ENCODE results near the gene APLP2. TPM values are rescaled to one million over a fixed set of nuclear protein-coding genes. Genes with fewer than 3 reads are reported as not detected.

The APLP2 gene
- total RNA-seq, 1 experiment from 2014 or later: 350 TPM

DNA sequence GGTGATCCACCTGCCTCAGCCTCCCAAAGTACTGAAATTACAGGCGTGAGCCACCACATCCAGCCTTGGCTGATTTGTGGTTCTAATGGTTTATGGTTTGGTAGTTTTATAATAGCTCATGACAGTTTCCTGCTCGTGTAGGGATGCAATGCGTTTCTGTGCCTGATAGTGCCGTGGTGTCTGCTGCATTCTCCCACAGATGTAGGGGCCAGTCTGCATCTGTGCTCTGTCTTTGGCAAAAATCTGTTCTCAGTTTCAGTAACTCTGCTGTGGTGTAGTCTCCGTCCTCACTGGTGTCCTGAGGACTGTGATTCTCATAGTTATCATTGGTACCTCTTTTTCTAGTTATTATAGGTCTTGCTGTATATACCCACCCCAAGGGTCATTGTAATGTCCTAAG lies 106.2 kb downstream of the APLP2 start:
- intact Hi-C loops (cut with micrococcal nuclease; ENCODE audit: unreplicated experiment): no loop called here
- Histone ChIP-seq H3K36me3 (ENCODE audit: low read depth) (0 out of 2 replicates have a peak, but pooled peaks cover 7% of the 10 kb centered on the region), H3K4me1 (replicated peaks; ENCODE audit: insufficient read depth) (peaks cover 30% of the 10 kb centered on the region), H3K4me3 (no peak overlapping the region), H3K79me2 (ENCODE audit: low read depth) (peaks cover 98% of the 10 kb centered on the region), H3F3A (ENCODE audit: insufficient read depth, low read depth) (peaks cover 12% of the 10 kb centered on the region; the same call in 1 of the 2 replicates), H3K4me2 (no peak overlapping the region), H3K27ac (no peak overlapping the region), H4K20me1 (ENCODE audit: insufficient read depth) (peaks cover 20% of the 10 kb centered on the region), H2AFZ (no peak overlapping the region), H3K9me3 (ENCODE audit: insufficient read depth, low read depth) (no peaks in the 10 kb centered on the region), H3K9me2 (ENCODE audit: insufficient read depth) (no peaks in the 10 kb centered on the region), H3K27me3 (ENCODE audit: insufficient read depth, low read depth) (no peaks in the 10 kb centered on the region)
- CTCF ChIA-PET: no interaction called here
- no peak for DNase-seq
- BruUV-seq (replicated peaks): no TSS peak
- POLR2A ChIA-PET (ENCODE audit: unreplicated experiment): no interaction called here
- TF ChIP-seq EZH2 (IDR thresholded peaks at IDR 0.05; ENCODE audit: low read depth) (no peak), CTCF (conservative IDR thresholded peaks at IDR 0.05) (no peak)

DNA sequence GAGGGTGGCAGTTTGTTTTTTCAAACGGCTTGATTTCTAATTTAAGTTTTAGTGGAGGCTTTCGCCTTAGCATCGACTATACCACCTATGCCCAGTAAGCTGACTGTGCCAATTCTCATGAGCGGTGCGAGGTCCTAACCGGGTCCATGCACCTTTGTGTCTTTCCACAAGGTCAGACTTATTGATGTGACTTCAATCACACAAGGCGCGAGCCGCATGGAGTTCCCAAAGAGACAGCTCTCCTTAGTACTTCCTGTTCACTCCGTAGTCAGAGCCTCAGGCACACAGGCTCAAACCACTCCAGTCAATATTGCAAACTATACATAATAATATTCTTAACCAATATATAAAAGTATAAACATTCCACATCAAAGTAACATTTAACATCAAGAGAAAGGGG lies 108.1 kb downstream of the APLP2 start:
- Histone ChIP-seq H3K4me2 (no peak overlapping the region), H2AFZ (no peak overlapping the region), H3K27ac (no peak overlapping the region), H3K27me3 (ENCODE audit: insufficient read depth, low read depth) (no peaks in the 10 kb centered on the region), H3F3A (ENCODE audit: insufficient read depth, low read depth) (peaks cover 30% of the 10 kb centered on the region), H3K4me3 (no peak overlapping the region), H3K36me3 (ENCODE audit: low read depth) (0 out of 2 replicates have a peak, but pooled peaks cover 7% of the 10 kb centered on the region), H4K20me1 (ENCODE audit: insufficient read depth) (peaks cover 28% of the 10 kb centered on the region), H3K79me2 (ENCODE audit: low read depth) (peaks cover 97% of the 10 kb centered on the region), H3K9me2 (ENCODE audit: insufficient read depth) (no peaks in the 10 kb centered on the region), H3K4me1 (replicated peaks; ENCODE audit: insufficient read depth) (peaks cover 46% of the 10 kb centered on the region), H3K9me3 (ENCODE audit: insufficient read depth, low read depth) (no peaks in the 10 kb centered on the region)
- DNase-seq: no peak
- CTCF ChIA-PET: no interaction called here
- intact Hi-C loops (cut with micrococcal nuclease; ENCODE audit: unreplicated experiment): loop anchor here (2.0 kb wide), 1 partner anchor 31 kb away; no protein-coding TSS in a partner anchor
- POLR2A ChIA-PET (ENCODE audit: unreplicated experiment): no interaction called here
- TF ChIP-seq CTCF (conservative IDR thresholded peaks at IDR 0.05): no peak
- no peak for TF ChIP-seq EZH2 (IDR thresholded peaks at IDR 0.05; ENCODE audit: low read depth)
- no TSS peak for BruUV-seq (replicated peaks)

DNA sequence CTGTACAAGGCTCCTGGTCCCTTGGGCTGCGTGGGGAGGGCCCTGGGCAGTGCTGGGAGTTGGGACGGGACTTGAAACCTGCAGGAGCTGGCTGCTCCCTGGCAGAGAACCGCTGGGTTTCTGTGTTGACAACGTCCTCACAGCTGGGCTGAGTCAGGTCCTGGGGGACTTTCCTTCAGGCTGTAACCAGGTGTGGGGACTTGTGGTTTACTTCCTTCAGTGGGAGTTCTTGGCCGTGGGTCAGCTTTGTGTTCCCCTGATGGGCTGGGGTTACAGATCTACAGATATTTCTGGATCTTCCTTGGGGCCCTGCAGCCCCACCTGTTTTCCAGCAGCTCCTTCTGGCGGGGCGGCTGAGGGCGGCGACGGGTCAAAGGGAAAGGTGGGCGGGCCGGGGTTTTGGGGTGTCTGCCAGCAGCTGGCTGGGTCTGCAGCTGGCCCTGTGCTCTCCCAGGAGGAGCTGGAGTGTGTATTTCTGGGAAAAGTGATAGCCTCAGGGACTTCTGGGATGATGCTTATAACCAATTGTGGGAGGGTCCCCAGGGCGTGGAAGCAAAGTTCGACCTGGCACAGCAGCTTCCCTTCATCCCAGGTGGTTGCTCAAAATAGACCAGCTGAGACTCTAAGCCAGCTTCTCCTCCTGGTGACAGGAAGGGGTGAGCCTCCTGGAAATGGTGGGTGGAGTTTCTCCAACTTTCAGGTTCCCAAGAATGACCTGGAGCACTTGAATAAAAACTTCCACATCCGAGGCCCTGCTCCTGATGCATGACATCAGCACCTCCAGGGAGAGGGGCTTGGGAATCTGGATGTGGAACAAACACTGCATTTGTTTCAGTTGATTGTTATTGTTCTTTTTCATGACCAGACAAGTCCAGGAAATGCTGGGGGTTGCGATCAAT lies 109.0 kb downstream of the APLP2 start:
- Histone ChIP-seq H4K20me1 (ENCODE audit: insufficient read depth) (peaks cover 28% of the 10 kb centered on the region), H3K9me2 (ENCODE audit: insufficient read depth) (no peaks in the 10 kb centered on the region), H2AFZ (no peak overlapping the region), H3K27ac (no peak overlapping the region), H3K27me3 (ENCODE audit: insufficient read depth, low read depth) (no peaks in the 10 kb centered on the region), H3K36me3 (ENCODE audit: low read depth) (0 out of 2 replicates have a peak, but pooled peaks cover 10% of the 10 kb centered on the region), H3K4me3 (no peak overlapping the region), H3F3A (ENCODE audit: insufficient read depth, low read depth) (peaks cover 33% of the 10 kb centered on the region), H3K4me2 (no peak overlapping the region), H3K79me2 (ENCODE audit: low read depth) (peaks cover 97% of the 10 kb centered on the region), H3K4me1 (replicated peaks; ENCODE audit: insufficient read depth) (peaks cover 46% of the 10 kb centered on the region), H3K9me3 (ENCODE audit: insufficient read depth, low read depth) (no peaks in the 10 kb centered on the region)
- ChIA-PET CTCF (interaction anchor here (0.6 to 1.1 kb wide), 2 partner anchors 32 to 746 kb away, joined by 3 to 7 read pairs; no protein-coding TSS in a partner anchor), POLR2A (ENCODE audit: unreplicated experiment) (interaction anchor here (0.6 to 0.7 kb wide), 4 partner anchors 17 to 312 kb away, joined by 3 to 5 read pairs (median 4); no protein-coding TSS in a partner anchor)
- DNase-seq: peak in 1 of 2 experiments; percentile 58
- TF ChIP-seq CTCF (conservative IDR thresholded peaks at IDR 0.05) (no peak), EZH2 (IDR thresholded peaks at IDR 0.05; ENCODE audit: low read depth) (no peak)
- no TSS peak for BruUV-seq (replicated peaks)
- intact Hi-C loops (cut with micrococcal nuclease; ENCODE audit: unreplicated experiment): loop anchor here (2.0 kb wide), 1 partner anchor 32 kb away; no protein-coding TSS in a partner anchor

Measured in PC-9 (cell line).